GM21737 (cell line): ENCODE results near the gene FAM83F.
"Not testable (repeated sequence)": the region's sequence is repeated elsewhere in the genome, so short reads cannot be mapped to it uniquely, and the experiment has no call there.

Experiments
- ATAC-seq: cut with Tn5 transposase; IDR thresholded peaks from one replicate; pipeline ENCODE4 v1.9.1; 2021; ENCODE audit warnings: mild to moderate bottlenecking, moderate library complexity; ENCODE audit not compliant: unreplicated experiment

The FAM83F gene

GRCh38 chr22:39992894-39993293 lies 1.9 kb upstream of the FAM83F start:
- ATAC-seq, result not testable (repeated sequence)

GRCh38 chr22:39994041-39994565 lies 651 bp upstream of the FAM83F start:
- ATAC-seq, result no peak

GRCh38 chr22:39995393-39996252 lies 869 bp downstream of the FAM83F start:
- no peak for ATAC-seq

- ATAC-seq, result no peak
Observed at GRCh38 chr22:39996732-39997131, 2.0 kb downstream of the FAM83F start.

- no peak for ATAC-seq
Observed at GRCh38 chr22:39997421-39997820, 2.7 kb downstream of the FAM83F start.

- ATAC-seq, result no peak
Observed at GRCh38 chr22:39997939-39998726, 3.4 kb downstream of the FAM83F start.

- ATAC-seq, result no peak
Observed at GRCh38 chr22:39999144-39999757, 4.5 kb downstream of the FAM83F start.

GRCh38 chr22:40000171-40000570 lies 5.4 kb downstream of the FAM83F start:
- ATAC-seq, result no peak

- ATAC-seq, result no peak
Observed at GRCh38 chr22:40001106-40001505, 6.4 kb downstream of the FAM83F start.

- ATAC-seq, result no peak
Observed at GRCh38 chr22:40001800-40002577, 7.2 kb downstream of the FAM83F start.

GRCh38 chr22:40002935-40003715 lies 8.4 kb downstream of the FAM83F start:
- ATAC-seq, result no peak

- ATAC-seq, result no peak
Observed at GRCh38 chr22:40004836-40005235, 10.1 kb downstream of the FAM83F start.

- no peak for ATAC-seq
Observed at GRCh38 chr22:40006641-40007040, 11.9 kb downstream of the FAM83F start.

- no peak for ATAC-seq
Observed at GRCh38 chr22:40007853-40008710, 13.3 kb downstream of the FAM83F start.

- no peak for ATAC-seq
Observed at GRCh38 chr22:40008726-40009291, 14.1 kb downstream of the FAM83F start.

- ATAC-seq, result no peak
Observed at GRCh38 chr22:40009292-40009774, 14.6 kb downstream of the FAM83F start.

- no peak for ATAC-seq
Observed at GRCh38 chr22:40009951-40010671, 15.4 kb downstream of the FAM83F start.

GRCh38 chr22:40010746-40011145 lies 16.0 kb downstream of the FAM83F start:
- ATAC-seq, result no peak
